ENCODE data around the gene FBXL19. TPM values are rescaled to one million over a fixed set of nuclear protein-coding genes. Genes with fewer than 3 reads are reported as not detected.

FBXL19 gene
- total and polyA plus RNA-seq, 9 of the 15 experiments (the other 6 are each of a cell fraction or from before 2014, with no cell fraction given) = 0.13 to 48.0 (median 13.5) TPM; not detected in 1

GRCh38 chr16:30985401-30986128, 62.2 kb downstream of the FBXL19 start (continued):
- TF ChIP-seq RREB1 (CRISPR knock-in tag; IDR thresholded peaks at IDR 0.05) = no peak
- no peak for TF ChIP-seq MCM2 (IDR thresholded peaks at IDR 0.05; ENCODE audit: low read depth)
- no peak for TF ChIP-seq HOMEZ (CRISPR knock-in tag; IDR thresholded peaks at IDR 0.05)
- TF ChIP-seq EP400 (IDR thresholded peaks at IDR 0.05) = peak; percentile 77; the same call in 1 of the 2 replicates
- no peak for TF ChIP-seq THAP12 (CRISPR knock-in tag; IDR thresholded peaks at IDR 0.05)
- no peak for TF ChIP-seq FOXP1 (CRISPR knock-in tag; IDR thresholded peaks at IDR 0.05)
- no peak for TF ChIP-seq SRSF1 (IDR thresholded peaks at IDR 0.05; ENCODE audit: low read depth, low read length)
- TF ChIP-seq SMARCA5 (IDR thresholded peaks at IDR 0.05) = 0 out of 2 replicates have a peak, but pooled peaks have one; percentile 38
- no peak for TF ChIP-seq KAT7 (CRISPR knock-in tag; IDR thresholded peaks at IDR 0.05; ENCODE audit: borderline replicate concordance)
- peak in 1 of 2 experiments; percentile 13 for TF ChIP-seq E2F6 (IDR thresholded peaks at IDR 0.05; ENCODE audit: borderline replicate concordance in 1 of 2, extremely low read depth in 1 of 2, insufficient read depth in 1 of 2, insufficient read length in 1 of 2, low read depth in 1 of 2, low read length in 1 of 2, poor library complexity in 1 of 2, severe bottlenecking in 1 of 2)
- no peak for TF ChIP-seq MAFF (IDR thresholded peaks at IDR 0.05; ENCODE audit: low read length)
- TF ChIP-seq FOSL1 (tag; conservative IDR thresholded peaks at IDR 0.05) = peak; percentile 70
- no peak for TF ChIP-seq ETS2 (tag; IDR thresholded peaks at IDR 0.05; ENCODE audit: borderline replicate concordance, poor library complexity, severe bottlenecking)
- no peak for TF ChIP-seq ZFPM2 (CRISPR knock-in tag; IDR thresholded peaks at IDR 0.05)
- peak; percentile 38; the same call in 1 of the 2 replicates for TF ChIP-seq ELF4 (CRISPR knock-in tag; IDR thresholded peaks at IDR 0.05)
- no peak for TF ChIP-seq JUNB (CRISPR knock-in tag; conservative IDR thresholded peaks at IDR 0.05)

Measured in K562 (cell line).